Calu3 (cell line): ENCODE measurements around the gene LAMTOR4. TPM values are rescaled to one million over a fixed set of nuclear protein-coding genes. Genes with fewer than 3 reads are reported as not detected.

Source experiments
- BruUV-seq: library from RNA; stranded (reverse); fragments of 400-500 nt; replicated peaks from 2 replicates; lab custom pipeline; 2021; lab: Mats Ljungman, UMichigan
- CTCF ChIA-PET: fragments of 300-600 bp; sonication (Branson Sonifier 250); formaldehyde crosslinking; loops from one replicate; lab custom pipeline; 2022; ENCODE audit warnings: antibody characterized with exemption; lab: Charles Lee
- DNase-seq: peaks from one replicate; pipeline ENCODE4 v3.0.0; 2022
- H3K27ac Mint-ChIP-seq: one replicate; pipeline ENCODE4 v1.8.0; 2022; ENCODE audit warnings: mixed read lengths; ENCODE audit not compliant: unreplicated experiment
- H3K27me3 Mint-ChIP-seq: one replicate; pipeline ENCODE4 v1.8.0; 2022; ENCODE audit warnings: mixed read lengths; ENCODE audit not compliant: unreplicated experiment
- H3K36me3 Mint-ChIP-seq: one replicate; pipeline ENCODE4 v1.8.0; 2022; ENCODE audit warnings: mild to moderate bottlenecking, moderate library complexity, mixed read lengths; ENCODE audit not compliant: insufficient read depth, unreplicated experiment
- H3K4me1 Mint-ChIP-seq: one replicate; pipeline ENCODE4 v1.8.0; 2022; ENCODE audit warnings: mild to moderate bottlenecking, low read depth, mixed read lengths; ENCODE audit not compliant: unreplicated experiment
- H3K4me3 Mint-ChIP-seq: one replicate; pipeline ENCODE4 v1.8.0; 2022; ENCODE audit warnings: mild to moderate bottlenecking, low read depth, moderate library complexity, mixed read lengths; ENCODE audit not compliant: unreplicated experiment
- H3K9me3 Mint-ChIP-seq: one replicate; pipeline ENCODE4 v1.8.0; 2022; ENCODE audit warnings: low read depth, mixed read lengths; ENCODE audit not compliant: unreplicated experiment
- CTCF ChIP-seq: fragments of 200-600 bp; IDR thresholded peaks from one replicate; pipeline ENCODE4 v1.8.0; 2022; ENCODE audit warnings: antibody characterized with exemption; ENCODE audit not compliant: unreplicated experiment
- intact Hi-C: fragments of 100-400 bp; cut with micrococcal nuclease; formaldehyde crosslinking; loops from one replicate; pipeline ENCODE4 v1.10.0; 2022; ENCODE audit not compliant: unreplicated experiment
- total RNA-seq: library from RNA; stranded (reverse); gene quantifications from 2 replicates; pipeline ENCODE4 v1.2.3, GENCODE V29; 2022

Gene LAMTOR4
- total RNA-seq, 1 experiment from 2014 or later: 43.6 TPM

DNA sequence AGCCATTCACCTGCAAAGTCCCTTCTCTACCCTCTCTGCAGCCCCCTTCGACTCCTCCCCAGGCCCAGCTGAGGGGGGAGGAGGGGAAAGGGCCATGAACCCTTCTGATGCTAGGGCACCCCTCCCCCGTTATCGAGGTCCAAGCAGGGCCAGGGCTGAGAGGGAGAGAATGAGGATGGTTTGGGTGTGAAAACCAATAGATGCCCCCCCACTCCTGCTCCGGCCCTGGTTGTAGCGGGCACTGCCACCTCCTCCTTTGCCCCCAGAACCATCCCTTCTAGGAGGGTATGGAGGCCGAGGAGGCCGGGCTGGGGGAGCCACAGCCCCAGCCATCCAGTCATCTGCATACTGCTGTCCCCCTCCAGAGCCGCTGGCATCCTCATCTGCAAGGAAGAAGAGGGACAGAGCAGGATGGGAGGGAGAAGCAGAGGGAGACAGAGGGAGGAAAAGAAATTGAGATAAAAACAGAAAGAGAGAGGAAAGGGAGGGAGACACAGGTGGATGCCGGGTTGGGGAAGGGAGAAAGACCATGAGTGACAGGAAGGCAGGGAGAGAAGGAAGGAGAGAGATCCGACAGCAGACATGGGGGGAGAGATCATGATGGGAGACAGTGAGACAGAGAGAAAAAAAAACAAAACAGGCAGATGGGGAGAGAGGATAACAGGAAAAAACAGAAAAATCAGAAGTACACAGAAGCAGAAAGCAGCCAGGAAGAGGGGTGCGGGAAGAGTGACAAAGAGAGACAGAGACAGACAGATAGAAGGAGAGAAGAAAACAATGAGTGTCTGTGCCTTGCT, 21.6 kb downstream of the LAMTOR4 start:
- BruUV-seq: no TSS peak
- Mint-ChIP-seq H3K27ac (no peak overlapping the region), H3K4me3 (peak overlapping the region; percentile 61), H3K27me3 (peaks cover 77% of the 10 kb centered on the region), H3K36me3 (peaks cover 13% of the 10 kb centered on the region), H3K4me1 (peaks cover 27% of the 10 kb centered on the region), H3K9me3 (no peaks in the 10 kb centered on the region)
- CTCF ChIA-PET: no interaction called here
- TF ChIP-seq CTCF: no peak
- intact Hi-C loops: no loop called here
- no peak for DNase-seq

- no TSS peak for BruUV-seq
- Mint-ChIP-seq H3K4me3 (peak overlapping the region; percentile 61), H3K36me3 (peaks cover 13% of the 10 kb centered on the region), H3K27ac (no peak overlapping the region), H3K27me3 (peaks cover 77% of the 10 kb centered on the region), H3K9me3 (no peaks in the 10 kb centered on the region), H3K4me1 (peaks cover 27% of the 10 kb centered on the region)
- TF ChIP-seq CTCF: no peak
- CTCF ChIA-PET: interaction anchor here (0.6 kb wide), 1 partner anchor 160 kb away, joined by 4 read pairs; no protein-coding TSS in a partner anchor
- intact Hi-C loops: no loop called here
- no peak for DNase-seq
Measured at GRCh38 chr7:100171087-100171681, 22.5 kb downstream of the LAMTOR4 start.

GRCh38 chr7:100171840-100172239, 23.1 kb downstream of the LAMTOR4 start:
- no peak for DNase-seq
- peak overlapping the region; percentile 35 for H3K4me3 Mint-ChIP-seq
- CTCF ChIA-PET: interaction anchor here (0.6 kb wide), 1 partner anchor 159 kb away, joined by 4 read pairs; no protein-coding TSS in a partner anchor
- TF ChIP-seq CTCF: no peak
- intact Hi-C loops: no loop called here
- H3K36me3 Mint-ChIP-seq: peaks cover 13% of the 10 kb centered on the region
- peaks cover 32% of the 10 kb centered on the region for H3K4me1 Mint-ChIP-seq
- BruUV-seq: no TSS peak
- no peaks in the 10 kb centered on the region for H3K9me3 Mint-ChIP-seq
- no peak overlapping the region for H3K27ac Mint-ChIP-seq
- peaks cover 77% of the 10 kb centered on the region for H3K27me3 Mint-ChIP-seq

DNA sequence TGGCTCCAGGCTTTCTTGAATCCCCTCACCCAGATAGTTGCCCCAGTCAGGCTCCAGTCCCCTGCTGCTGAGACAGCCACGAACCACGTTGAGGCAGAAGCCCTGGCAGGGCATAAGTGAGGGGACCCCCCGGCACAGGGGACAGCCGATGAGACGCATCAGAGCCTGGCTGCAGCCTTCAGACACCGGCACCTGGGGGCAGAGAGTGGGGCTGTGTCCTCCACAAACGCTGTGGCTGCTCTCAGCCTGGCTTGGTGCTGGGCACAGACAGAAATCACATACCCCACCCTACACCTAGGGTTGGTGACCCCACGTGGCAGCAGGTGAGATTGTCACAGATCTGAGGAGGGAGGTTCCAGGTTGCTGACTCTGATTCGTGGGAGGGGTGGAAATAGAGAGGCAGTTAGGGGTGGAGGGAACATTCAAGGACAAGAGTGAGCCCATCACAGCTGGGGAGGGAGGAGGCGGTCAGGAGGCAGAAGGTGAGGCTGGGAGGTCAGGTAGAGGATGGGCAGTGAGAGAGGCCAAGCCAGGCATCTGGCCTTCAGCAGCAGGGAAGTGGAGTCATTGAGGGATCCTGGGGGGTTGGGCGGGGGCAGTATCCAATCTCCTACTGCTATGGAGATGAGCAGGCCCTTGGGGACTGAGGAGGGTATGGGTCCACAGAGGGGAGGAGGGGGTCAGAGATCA, 25.2 kb downstream of the LAMTOR4 start:
- no peak for TF ChIP-seq CTCF
- intact Hi-C loops: no loop called here
- peaks cover 6% of the 10 kb centered on the region for H3K36me3 Mint-ChIP-seq
- no peak for DNase-seq
- no peaks in the 10 kb centered on the region for H3K9me3 Mint-ChIP-seq
- H3K4me3 Mint-ChIP-seq: no peak overlapping the region
- CTCF ChIA-PET: no interaction called here
- peaks cover 59% of the 10 kb centered on the region for H3K27me3 Mint-ChIP-seq
- BruUV-seq: no TSS peak
- H3K4me1 Mint-ChIP-seq: peaks cover 15% of the 10 kb centered on the region
- H3K27ac Mint-ChIP-seq: no peak overlapping the region
